ENCODE measurements around the gene STK32B. TPM values are rescaled to one million over a fixed set of nuclear protein-coding genes. Genes with fewer than 3 reads are reported as not detected.

STK32B gene
- total RNA-seq, 1 donor from 2014 or later = 3.5 TPM

DNA sequence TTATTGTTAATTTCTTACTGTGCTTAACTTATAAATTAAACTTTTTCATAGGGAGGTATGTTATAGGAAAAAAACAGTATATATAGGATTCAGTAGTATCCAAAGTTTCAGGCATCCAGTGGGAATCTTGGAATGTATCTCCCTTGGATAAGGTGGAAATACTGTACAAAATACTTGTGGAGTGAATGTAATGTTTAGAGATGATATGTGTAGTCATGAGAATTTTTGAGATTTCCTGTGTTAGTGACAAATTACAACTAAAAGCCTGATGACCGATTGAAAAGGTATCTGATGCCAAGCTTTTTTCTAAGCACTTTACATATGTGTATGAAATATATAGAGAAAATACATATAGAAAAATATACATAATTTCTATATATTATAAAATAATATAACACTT, 69.2 kb downstream of the STK32B start:
- no peak overlapping the region for H3K27ac Mint-ChIP-seq (ENCODE audit: unreplicated experiment)
- H3K4me3 Mint-ChIP-seq = no peak overlapping the region
- no peaks in the 10 kb centered on the region for H3K4me1 Mint-ChIP-seq
- no peaks in the 10 kb centered on the region for H3K36me3 Mint-ChIP-seq (ENCODE audit: low read depth)
- TF ChIP-seq, protein P1, sequence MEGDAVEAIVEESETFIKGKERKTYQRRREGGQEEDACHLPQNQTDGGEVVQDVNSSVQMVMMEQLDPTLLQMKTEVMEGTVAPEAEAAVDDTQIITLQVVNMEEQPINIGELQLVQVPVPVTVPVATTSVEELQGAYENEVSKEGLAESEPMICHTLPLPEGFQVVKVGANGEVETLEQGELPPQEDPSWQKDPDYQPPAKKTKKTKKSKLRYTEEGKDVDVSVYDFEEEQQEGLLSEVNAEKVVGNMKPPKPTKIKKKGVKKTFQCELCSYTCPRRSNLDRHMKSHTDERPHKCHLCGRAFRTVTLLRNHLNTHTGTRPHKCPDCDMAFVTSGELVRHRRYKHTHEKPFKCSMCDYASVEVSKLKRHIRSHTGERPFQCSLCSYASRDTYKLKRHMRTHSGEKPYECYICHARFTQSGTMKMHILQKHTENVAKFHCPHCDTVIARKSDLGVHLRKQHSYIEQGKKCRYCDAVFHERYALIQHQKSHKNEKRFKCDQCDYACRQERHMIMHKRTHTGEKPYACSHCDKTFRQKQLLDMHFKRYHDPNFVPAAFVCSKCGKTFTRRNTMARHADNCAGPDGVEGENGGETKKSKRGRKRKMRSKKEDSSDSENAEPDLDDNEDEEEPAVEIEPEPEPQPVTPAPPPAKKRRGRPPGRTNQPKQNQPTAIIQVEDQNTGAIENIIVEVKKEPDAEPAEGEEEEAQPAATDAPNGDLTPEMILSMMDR (conservative IDR thresholded peaks at IDR 0.05) = no peak
- no peak for DNase-seq (ENCODE audit: low read depth, low spot score)
- H3K27me3 Mint-ChIP-seq (ENCODE audit: low read depth) = no peaks in the 10 kb centered on the region
- H3K9me3 Mint-ChIP-seq = no peaks in the 10 kb centered on the region

DNA sequence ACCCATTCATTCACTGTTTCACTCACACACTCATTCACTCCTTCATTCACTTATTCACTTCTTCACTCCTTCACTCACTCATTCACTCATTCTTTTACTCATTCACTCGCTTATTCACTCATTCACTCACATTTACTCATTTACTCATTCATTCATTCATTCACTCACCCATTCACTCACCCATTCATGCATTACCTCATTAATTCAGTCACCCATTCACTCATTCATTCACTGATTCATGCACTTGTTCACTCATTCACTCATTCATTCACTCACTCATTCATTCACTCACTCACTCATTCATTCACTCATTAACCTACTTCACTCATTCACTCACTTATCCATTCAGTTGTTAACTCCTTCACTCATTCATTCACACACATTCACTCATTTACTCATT, 70.8 kb downstream of the STK32B start:
- Mint-ChIP-seq H3K27ac (ENCODE audit: unreplicated experiment) (no peak overlapping the region), H3K4me3 (no peak overlapping the region), H3K9me3 (no peaks in the 10 kb centered on the region), H3K36me3 (ENCODE audit: low read depth) (no peaks in the 10 kb centered on the region), H3K4me1 (no peaks in the 10 kb centered on the region), H3K27me3 (ENCODE audit: low read depth) (no peaks in the 10 kb centered on the region)
- TF ChIP-seq, protein P1 (conservative IDR thresholded peaks at IDR 0.05) = no peak
- DNase-seq (ENCODE audit: low read depth, low spot score) = no peak

DNA sequence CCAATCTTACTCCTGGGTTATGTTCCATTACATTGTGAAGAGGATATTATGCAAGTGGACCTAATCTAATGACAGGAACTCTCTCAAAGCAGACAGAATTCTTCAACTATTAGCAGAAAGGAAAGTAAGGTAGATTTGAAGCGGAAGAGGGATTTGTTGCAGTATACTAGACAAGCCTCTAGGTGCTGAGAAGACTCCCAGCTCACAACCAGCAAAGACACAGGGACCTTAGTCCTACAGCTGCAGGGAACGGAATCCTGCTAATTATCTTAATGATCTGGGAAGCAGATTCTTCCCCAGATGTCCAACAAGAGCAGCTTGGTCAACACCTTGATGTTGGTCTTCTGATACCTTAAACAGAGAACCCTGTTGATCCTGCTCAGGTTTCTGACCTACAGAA, 73.6 kb downstream of the STK32B start:
- Mint-ChIP-seq H3K27me3 (ENCODE audit: low read depth) (no peaks in the 10 kb centered on the region), H3K4me3 (no peak overlapping the region), H3K4me1 (no peaks in the 10 kb centered on the region), H3K9me3 (no peaks in the 10 kb centered on the region), H3K36me3 (ENCODE audit: low read depth) (no peaks in the 10 kb centered on the region), H3K27ac (ENCODE audit: unreplicated experiment) (no peak overlapping the region)
- TF ChIP-seq, protein P1 (conservative IDR thresholded peaks at IDR 0.05) = no peak
- DNase-seq (ENCODE audit: low read depth, low spot score) = no peak

DNA sequence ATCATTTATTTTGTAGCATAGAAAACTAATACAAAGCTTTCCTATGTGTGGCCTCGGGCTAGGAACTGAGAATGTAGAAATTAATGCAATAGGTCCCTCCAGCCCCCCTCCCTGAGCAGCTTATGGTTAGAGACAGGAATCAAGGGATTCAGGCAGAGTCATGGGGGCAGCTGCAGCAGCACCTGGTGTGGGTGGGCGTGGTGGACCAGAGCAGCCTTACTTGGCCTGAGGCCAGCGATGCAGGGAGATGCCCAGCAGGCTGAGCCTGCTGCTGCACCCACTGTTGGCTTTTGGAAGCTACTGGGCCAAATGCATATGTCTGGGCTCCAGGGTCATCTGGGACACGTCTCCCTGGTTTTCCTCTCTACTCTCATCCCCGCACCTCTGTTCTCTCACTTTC, 74.0 kb downstream of the STK32B start:
- TF ChIP-seq, protein P1 (conservative IDR thresholded peaks at IDR 0.05) = no peak
- Mint-ChIP-seq H3K36me3 (ENCODE audit: low read depth) (no peaks in the 10 kb centered on the region), H3K4me1 (no peaks in the 10 kb centered on the region), H3K27me3 (ENCODE audit: low read depth) (no peaks in the 10 kb centered on the region), H3K9me3 (no peaks in the 10 kb centered on the region), H3K4me3 (no peak overlapping the region), H3K27ac (ENCODE audit: unreplicated experiment) (no peak overlapping the region)
- no peak for DNase-seq (ENCODE audit: low read depth, low spot score)

DNA sequence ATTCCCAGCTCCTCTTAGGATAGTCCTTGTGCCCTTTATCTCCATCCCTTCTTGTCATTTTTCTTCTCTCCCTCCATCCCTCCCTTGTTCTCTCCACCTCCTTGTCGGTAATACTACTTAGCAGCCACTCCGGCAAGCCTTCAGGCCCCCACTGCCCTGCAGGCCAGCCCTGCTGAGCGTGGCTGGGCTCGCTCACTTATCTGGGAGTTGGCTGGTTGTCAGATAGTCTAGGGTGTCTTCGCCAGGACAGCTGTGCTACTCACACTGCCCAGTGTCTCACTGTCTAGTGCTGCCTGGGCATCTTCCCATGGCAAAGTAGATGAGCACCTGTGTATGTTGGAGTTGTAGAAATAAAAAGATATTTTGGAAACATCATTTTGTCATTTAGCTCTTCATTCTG, 75.0 kb downstream of the STK32B start:
- Mint-ChIP-seq H3K4me3 (no peak overlapping the region), H3K27ac (ENCODE audit: unreplicated experiment) (no peak overlapping the region), H3K36me3 (ENCODE audit: low read depth) (no peaks in the 10 kb centered on the region), H3K4me1 (no peaks in the 10 kb centered on the region), H3K27me3 (ENCODE audit: low read depth) (no peaks in the 10 kb centered on the region), H3K9me3 (peaks cover 3% of the 10 kb centered on the region)
- TF ChIP-seq, protein P1 (conservative IDR thresholded peaks at IDR 0.05) = no peak
- DNase-seq (ENCODE audit: low read depth, low spot score) = no peak

DNA sequence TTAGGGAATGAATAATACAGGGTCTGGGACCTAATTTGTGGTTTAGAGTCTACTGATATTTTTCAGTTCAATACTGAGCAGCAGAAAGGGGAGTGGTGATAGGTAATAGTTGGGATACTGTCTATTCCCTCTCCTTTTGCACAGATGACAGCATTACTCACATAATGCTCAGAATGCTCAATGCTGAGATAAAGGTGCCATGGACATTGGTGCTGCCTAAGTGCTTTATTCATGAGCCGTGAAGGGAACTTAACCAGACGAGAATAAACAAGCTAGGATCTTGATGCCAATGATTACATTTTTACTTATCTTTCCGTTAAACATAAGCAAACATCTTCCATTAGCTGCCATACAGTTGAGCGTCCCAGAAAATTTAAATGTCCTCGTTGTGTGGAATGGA, 75.6 kb downstream of the STK32B start:
- H3K4me1 Mint-ChIP-seq = no peaks in the 10 kb centered on the region
- no peaks in the 10 kb centered on the region for H3K27me3 Mint-ChIP-seq (ENCODE audit: low read depth)
- no peak for DNase-seq (ENCODE audit: low read depth, low spot score)
- TF ChIP-seq, protein P1 (conservative IDR thresholded peaks at IDR 0.05) = no peak
- H3K36me3 Mint-ChIP-seq (ENCODE audit: low read depth) = no peaks in the 10 kb centered on the region
- no peak overlapping the region for H3K4me3 Mint-ChIP-seq
- H3K27ac Mint-ChIP-seq (ENCODE audit: unreplicated experiment) = no peak overlapping the region
- peaks cover 9% of the 10 kb centered on the region for H3K9me3 Mint-ChIP-seq

Data from neural crest cell (in vitro differentiated cells).